B cell (primary cell): ENCODE measurements around the gene CCNT2. TPM values are rescaled to one million over a fixed set of nuclear protein-coding genes. Genes with fewer than 3 reads are reported as not detected.

Experiments used
- ATAC-seq: fragments of 200-7000 bp; cut with Tn5 transposase; one replicate; pipeline ENCODE4 v1.10.0; 2021; ENCODE audit warnings: low read depth, mild to moderate bottlenecking, moderate number of reproducible peaks, moderate library complexity
- CTCF ChIA-PET: fragments of 350-600 bp; sonication (Branson Sonifier 250); formaldehyde crosslinking; loops from one replicate; lab custom pipeline; 2021; ENCODE audit warnings: antibody characterized with exemption, inconsistent platforms; lab: Charles Lee
- POLR2A ChIA-PET: fragments of 350-600 bp; sonication (Branson Sonifier 250); formaldehyde crosslinking; loops from one replicate; lab custom pipeline; 2021; ENCODE audit warnings: antibody characterized with exemption; lab: Charles Lee
- DNase-seq: peaks from one replicate; pipeline ENCODE4 v3.0.0; 2013
- H2AFZ ChIP-seq: 2 replicates; pipeline ENCODE4 v1.6.1; 2012; ENCODE audit warnings: mild to moderate bottlenecking, low read depth, low read length; ENCODE audit not compliant: insufficient read depth, poor library complexity, severe bottlenecking
- H3K27ac ChIP-seq, 2 donors: 1 replicate in 1 of 2; 2 replicates in 1 of 2; pipeline ENCODE4 v1.5.1; 2012 to 2013; ENCODE audit warnings: low read length in 2 of 2, mild to moderate bottlenecking in 2 of 2, moderate library complexity in 1 of 2
- H3K27me3 ChIP-seq, 4 experiments: fragments of 200-600 bp in 1 of 4; sonication (generic) in 1 of 4; replicated peaks in 1 of 4; 1 replicate in 2 of 4; 2 replicates in 2 of 4; pipeline versions ENCODE4 v1.6.1 to v1.7.0; 2013 to 2016; ENCODE audit warnings: low read length in 3 of 4, mild to moderate bottlenecking in 2 of 4, mixed read lengths in 1 of 4, moderate library complexity in 1 of 4; ENCODE audit not compliant: insufficient read depth in 4 of 4, control insufficient read depth in 3 of 4; ENCODE audit errors: control extremely low read depth in 1 of 4
- H3K36me3 ChIP-seq, 2 experiments: replicated peaks in 1 of 2; 1 replicate in 1 of 2; 2 replicates in 1 of 2; pipeline versions ENCODE4 v1.6.1 to v1.7.1; 2013; ENCODE audit warnings: low read length in 1 of 2; ENCODE audit not compliant: insufficient read depth in 2 of 2, control insufficient read depth in 1 of 2; ENCODE audit errors: control extremely low read depth in 1 of 2, extremely low read depth in 1 of 2
- H3K4me1 ChIP-seq, 2 donors: fragments of 200-600 bp in 1 of 2; sonication (generic) in 1 of 2; 1 replicate in 1 of 2; 2 replicates in 1 of 2; pipeline versions ENCODE4 v1.5.1 to v1.6.1; 2013 to 2017; ENCODE audit warnings: low read length in 2 of 2; ENCODE audit not compliant: control insufficient read depth in 2 of 2, insufficient read depth in 2 of 2
- H3K4me2 ChIP-seq: replicated peaks from 2 replicates; pipeline ENCODE3; 2012; ENCODE audit warnings: mild to moderate bottlenecking, low read depth, low read length; ENCODE audit not compliant: poor library complexity, severe bottlenecking
- H3K4me3 ChIP-seq, 5 experiments: fragments of 200-600 bp in 1 of 5; sonication (generic) in 1 of 5; 1 replicate in 3 of 5; 2 replicates in 2 of 5; pipeline versions ENCODE4 v1.5.1 to v1.7.0; 2011 to 2016; ENCODE audit warnings: low read length in 4 of 5, mild to moderate bottlenecking in 4 of 5, low read depth in 2 of 5, control low read depth in 1 of 5, moderate library complexity in 1 of 5; ENCODE audit not compliant: insufficient read depth in 1 of 5; ENCODE audit errors: control extremely low read depth in 1 of 5, extremely low read depth in 1 of 5
- H3K79me2 ChIP-seq: fragments of 200-600 bp; sonication (generic); one replicate; pipeline ENCODE4 v1.6.0; 2016; ENCODE audit warnings: low read length; ENCODE audit not compliant: control insufficient read depth, insufficient read depth
- H3K9ac ChIP-seq: fragments of 200-600 bp; sonication (generic); 2 replicates; pipeline ENCODE4 v1.6.1; 2017; ENCODE audit warnings: mild to moderate bottlenecking, low read length, moderate library complexity
- H3K9me3 ChIP-seq, 3 donors: one replicate each; pipeline versions ENCODE4 v1.6.1 to v1.7.1; 2013; ENCODE audit warnings: low read length in 2 of 3; ENCODE audit not compliant: control insufficient read depth in 2 of 3, insufficient read depth in 1 of 3; ENCODE audit errors: control extremely low read depth in 1 of 3
- H4K20me1 ChIP-seq: 2 replicates; pipeline ENCODE4 v1.6.0; 2012; ENCODE audit warnings: mild to moderate bottlenecking, low read length; ENCODE audit not compliant: insufficient read depth, control insufficient read depth, poor library complexity, severe bottlenecking
- H3K27ac Mint-ChIP-seq: one replicate; pipeline ENCODE4 v1.8.0; 2021; ENCODE audit warnings: mixed read lengths
- H3K27me3 Mint-ChIP-seq: one replicate; pipeline ENCODE4 v1.8.0; 2021; ENCODE audit warnings: mixed read lengths
- H3K4me1 Mint-ChIP-seq: one replicate; pipeline ENCODE4 v1.8.0; 2021; ENCODE audit warnings: mixed read lengths
- H3K4me3 Mint-ChIP-seq: one replicate; pipeline ENCODE4 v1.8.0; 2021; ENCODE audit warnings: mixed read lengths
- H3K9me3 Mint-ChIP-seq: one replicate; pipeline ENCODE4 v1.8.0; 2022; ENCODE audit warnings: mixed read lengths; ENCODE audit not compliant: insufficient read depth
- EZH2 ChIP-seq: IDR thresholded peaks from 2 replicates; pipeline ENCODE4 v1.6.1; 2012; ENCODE audit warnings: borderline replicate concordance, low read depth, mild to moderate bottlenecking, moderate library complexity, low read length; ENCODE audit not compliant: insufficient read depth, poor library complexity, severe bottlenecking
- WGBS: methylation state at CpG from one replicate; pipeline ENCODE4 v1.1.5; 2013; ENCODE audit warnings: missing lambda C conversion rate; ENCODE audit not compliant: insufficient coverage; 5-methylcytosine and 5-hydroxymethylcytosine counted together
- intact Hi-C: fragments of 100-400 bp; cut with micrococcal nuclease; formaldehyde crosslinking; loops from one replicate; pipeline ENCODE4 v1.10.0; 2022
- polyA plus RNA-seq: library from polyadenylated mRNA; depleted of rRNA; stranded (reverse); fragments of >200 nt; gene quantifications from 2 replicates; pipeline ENCODE4 v1.2.3, GENCODE V29; 2012
- total RNA-seq, 2 donors: library from RNA; stranded (reverse); fragments of 120-200 nt in 1 of 2; gene quantifications; 1 replicate in 1 of 2; 2 replicates in 1 of 2; pipeline versions ENCODE4 v1.2.3 to v1.2.4, GENCODE V29; 2013 to 2022
- TF ChIP-seq, protein P1 (sequence below): fragments of 200-600 bp; IDR thresholded peaks from one replicate; pipeline ENCODE4 v1.8.0; 2022; ENCODE audit warnings: antibody characterized with exemption, mild to moderate bottlenecking

Gene CCNT2
- total and polyA plus RNA-seq, 2 donors (not counting 1 experiment from before 2014, with no cell fraction given): 17.4 to 86.7 TPM

DNA sequence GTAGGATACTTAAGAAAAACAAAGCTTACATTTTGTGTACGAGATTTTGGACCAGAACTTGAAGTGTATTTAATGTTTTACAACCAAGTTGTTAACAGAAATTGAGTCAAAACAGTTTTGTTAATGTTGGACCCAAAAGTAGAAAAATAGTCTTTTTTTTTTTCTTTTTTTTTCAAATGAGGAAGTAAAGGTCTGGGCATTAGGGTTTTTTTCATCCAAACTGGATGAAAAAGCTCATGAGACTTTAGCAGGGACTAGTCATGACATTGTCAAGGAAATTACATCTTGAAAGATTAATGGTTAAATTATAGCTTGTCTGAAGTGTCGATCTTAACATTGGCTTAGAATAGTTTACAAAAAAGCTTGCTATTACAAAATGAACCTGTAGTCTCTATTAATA is 32.3 kb downstream of the CCNT2 start:
- ChIA-PET POLR2A (no interaction called here), CTCF (interaction anchor here (0.7 kb wide), 3 partner anchors 10 to 846 kb away, joined by 3 read pairs; no protein-coding TSS in a partner anchor)
- no CpG with 5 or more reads among the region's 2 CpGs for WGBS

DNA sequence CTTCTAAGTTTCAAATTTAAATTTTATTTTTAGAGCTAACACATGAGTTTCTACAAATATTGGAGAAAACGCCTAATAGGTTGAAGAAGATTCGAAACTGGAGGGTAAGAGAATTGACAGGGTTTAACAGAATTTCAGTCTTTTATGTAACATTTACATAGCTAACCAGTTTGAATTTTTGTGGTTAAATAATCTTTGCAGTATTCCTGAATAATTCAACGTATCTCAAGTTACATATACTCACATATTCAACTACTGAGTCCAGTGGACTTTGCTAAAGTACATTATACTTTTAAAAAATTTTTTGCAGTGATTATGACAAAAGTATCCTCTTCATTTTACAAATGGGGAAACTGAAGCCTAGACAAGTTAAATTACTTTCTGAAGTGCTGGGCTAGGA is 34.0 kb downstream of the CCNT2 start:
- CTCF ChIA-PET: interaction anchor here (1.6 kb wide), 1 partner anchor 11 kb away, joined by 3 read pairs; no protein-coding TSS in a partner anchor
- Histone ChIP-seq H3K36me3 (peaks cover 30 to 81% of the 10 kb centered on the region in 2 experiments), H3K4me2 (no peak overlapping the region), H3K79me2 (no peaks in the 10 kb centered on the region), H3K27me3 (no peaks in the 10 kb centered on the region), H3K9ac (no peak overlapping the region), H3K4me1 (no peaks in the 10 kb centered on the region), H3K9me3 (no peaks in the 10 kb centered on the region), H4K20me1 (peaks cover 7% of the 10 kb centered on the region), H3K27ac (no peak overlapping the region), H3K4me3 (no peak overlapping the region), H2AFZ (no peak overlapping the region)
- no peak for DNase-seq
- no CpG with 5 or more reads among the region's 3 CpGs for WGBS
- no peaks in the 10 kb centered on the region for H3K9me3 Mint-ChIP-seq
- POLR2A ChIA-PET: no interaction called here
- no peak overlapping the region for H3K27ac Mint-ChIP-seq
- no peak overlapping the region for H3K4me3 Mint-ChIP-seq
- H3K4me1 Mint-ChIP-seq: peaks cover 8% of the 10 kb centered on the region
- H3K27me3 Mint-ChIP-seq: no peaks in the 10 kb centered on the region
- no peak for ATAC-seq
- TF ChIP-seq, protein P1, sequence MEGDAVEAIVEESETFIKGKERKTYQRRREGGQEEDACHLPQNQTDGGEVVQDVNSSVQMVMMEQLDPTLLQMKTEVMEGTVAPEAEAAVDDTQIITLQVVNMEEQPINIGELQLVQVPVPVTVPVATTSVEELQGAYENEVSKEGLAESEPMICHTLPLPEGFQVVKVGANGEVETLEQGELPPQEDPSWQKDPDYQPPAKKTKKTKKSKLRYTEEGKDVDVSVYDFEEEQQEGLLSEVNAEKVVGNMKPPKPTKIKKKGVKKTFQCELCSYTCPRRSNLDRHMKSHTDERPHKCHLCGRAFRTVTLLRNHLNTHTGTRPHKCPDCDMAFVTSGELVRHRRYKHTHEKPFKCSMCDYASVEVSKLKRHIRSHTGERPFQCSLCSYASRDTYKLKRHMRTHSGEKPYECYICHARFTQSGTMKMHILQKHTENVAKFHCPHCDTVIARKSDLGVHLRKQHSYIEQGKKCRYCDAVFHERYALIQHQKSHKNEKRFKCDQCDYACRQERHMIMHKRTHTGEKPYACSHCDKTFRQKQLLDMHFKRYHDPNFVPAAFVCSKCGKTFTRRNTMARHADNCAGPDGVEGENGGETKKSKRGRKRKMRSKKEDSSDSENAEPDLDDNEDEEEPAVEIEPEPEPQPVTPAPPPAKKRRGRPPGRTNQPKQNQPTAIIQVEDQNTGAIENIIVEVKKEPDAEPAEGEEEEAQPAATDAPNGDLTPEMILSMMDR: no peak
- intact Hi-C loops: no loop called here

More for the DNA sequence above, 32.3 kb downstream of the CCNT2 start:
- no peaks in the 10 kb centered on the region for H3K27me3 ChIP-seq
- Mint-ChIP-seq H3K9me3 (no peaks in the 10 kb centered on the region), H3K27me3 (no peaks in the 10 kb centered on the region), H3K4me1 (peaks cover 8% of the 10 kb centered on the region), H3K27ac (no peak overlapping the region), H3K4me3 (no peak overlapping the region)
- no peak overlapping the region for H3K4me3 ChIP-seq
- H3K27ac ChIP-seq: no peak overlapping the region
- peaks cover 8% of the 10 kb centered on the region for H3K79me2 ChIP-seq
- H3K4me1 ChIP-seq: no peaks in the 10 kb centered on the region
- peaks cover 31 to 79% of the 10 kb centered on the region in 2 experiments for H3K36me3 ChIP-seq
- no peak for DNase-seq
- H3K9me3 ChIP-seq: no peaks in the 10 kb centered on the region
- H4K20me1 ChIP-seq: peaks cover 7% of the 10 kb centered on the region
- ATAC-seq: no peak
- TF ChIP-seq, protein P1: no peak
- TF ChIP-seq EZH2: no peak
- intact Hi-C loops: no loop called here
- no peak overlapping the region for H3K4me2 ChIP-seq
- H3K9ac ChIP-seq: no peak overlapping the region
- H2AFZ ChIP-seq: no peak overlapping the region
